GM12878 (cell line): ENCODE data around the gene SPTBN2. TPM values are rescaled to one million over a fixed set of nuclear protein-coding genes. Genes with fewer than 3 reads are reported as not detected.

Source experiments
- ATAC-seq: fragments of 200-7000 bp; cut with Tn5 transposase; 3 replicates; pipeline ENCODE4 v1.9.1; 2020; ENCODE audit warnings: mild to moderate bottlenecking, moderate library complexity
- BruUV-seq: library from RNA; stranded (reverse); fragments of 400-500 nt; replicated peaks from 2 replicates; lab custom pipeline; 2021; lab: Mats Ljungman, UMichigan
- CTCF ChIA-PET: fragments of 300-600 bp; sonication (Branson Sonifier 250); formaldehyde crosslinking; extraction: SDS; loops from one replicate; lab custom pipeline; 2021; ENCODE audit warnings: inconsistent platforms; lab: Yijun Ruan, JAX
- POLR2A ChIA-PET: fragments of 350-600 bp; formaldehyde crosslinking; extraction: SDS; loops from one replicate; lab custom pipeline; 2021; ENCODE audit warnings: inconsistent platforms; lab: Charles Lee
- RAD21 ChIA-PET: fragments of 300-600 bp; sonication (Branson Sonifier 250); formaldehyde crosslinking; loops from one replicate; lab custom pipeline; 2023; ENCODE audit warnings: antibody characterized with exemption; ENCODE audit not compliant: unreplicated experiment; lab: Charles Lee
- SMC1A ChIA-PET: fragments of 300-600 bp; sonication (Branson Sonifier 250); formaldehyde crosslinking; loops from one replicate; lab custom pipeline; 2023; ENCODE audit not compliant: unreplicated experiment, uncharacterized antibody; lab: Charles Lee
- DNase-seq: peaks from one replicate; pipeline ENCODE4 v3.0.0-alpha.2; 2011; ENCODE audit warnings: low read depth, low spot score
- FAIRE-seq: peaks from 3 replicates; lab custom pipeline; 2011; peaks lifted over from hg19 to GRCh38; lab: Jason Lieb, UNC
- H2AFZ ChIP-seq: 2 replicates; pipeline ENCODE4 v1.6.0; 2011; ENCODE audit warnings: low read depth, low read length, control low read depth; ENCODE audit not compliant: control insufficient read depth
- H3K27ac ChIP-seq: 2 replicates; pipeline ENCODE4 v1.5.1; 2011; ENCODE audit warnings: control low read depth; ENCODE audit not compliant: control insufficient read depth, insufficient read depth
- H3K27me3 ChIP-seq, 2 experiments: replicated peaks in 1 of 2; 2 replicates each; pipeline versions ENCODE4 v1.6.0 to v1.6.1; 2011; ENCODE audit warnings: low read length in 1 of 2; ENCODE audit not compliant: control insufficient read depth in 2 of 2, insufficient read depth in 2 of 2
- H3K36me3 ChIP-seq, 2 experiments: 2 replicates each; pipeline ENCODE4 v1.5.1; 2011; ENCODE audit warnings: low read length in 1 of 2; ENCODE audit not compliant: control insufficient read depth in 2 of 2, insufficient read depth in 2 of 2
- H3K4me1 ChIP-seq: 2 replicates; pipeline ENCODE4 v1.6.1; 2011; ENCODE audit warnings: mild to moderate bottlenecking, low read length, moderate library complexity, mixed read lengths; ENCODE audit not compliant: control insufficient read depth, insufficient read depth
- H3K4me2 ChIP-seq: 2 replicates; pipeline ENCODE4 v1.6.0; 2011; ENCODE audit warnings: control low read depth; ENCODE audit not compliant: control insufficient read depth, insufficient read depth
- H3K4me3 ChIP-seq: fragments of 200-600 bp; sonication (generic); 2 replicates; pipeline ENCODE4 v1.5.1; 2016
- H3K79me2 ChIP-seq: 2 replicates; pipeline ENCODE4 v1.6.0; 2011; ENCODE audit warnings: low read length; ENCODE audit not compliant: control insufficient read depth, insufficient read depth
- H3K9ac ChIP-seq: 2 replicates; pipeline ENCODE4 v1.8.0; 2011; ENCODE audit warnings: low read length, control low read depth, mixed read lengths; ENCODE audit not compliant: control insufficient read depth, insufficient read depth
- H3K9me3 ChIP-seq: replicated peaks from 3 replicates; pipeline ENCODE4 v1.5.1; 2011; ENCODE audit warnings: mild to moderate bottlenecking, low read length; ENCODE audit not compliant: control insufficient read depth, insufficient read depth
- H4K20me1 ChIP-seq: 2 replicates; pipeline ENCODE4 v1.6.0; 2011; ENCODE audit not compliant: control insufficient read depth, insufficient read depth
- BHLHE40 ChIP-seq, 2 experiments: fragments of 450-650 bp in 1 of 2; IDR thresholded peaks; 2 replicates each; pipeline ENCODE4 v1.6.1; 2011 to 2017; ENCODE audit warnings: low read depth in 2 of 2, borderline replicate concordance in 1 of 2, improper control_type of control experiment in 1 of 2, low read length in 1 of 2, mild to moderate bottlenecking in 1 of 2
- IRF4 ChIP-seq: IDR thresholded peaks from 2 replicates; pipeline ENCODE4 v1.6.1; 2011; ENCODE audit warnings: low read depth, low read length
- IRF5 ChIP-seq: fragments of 450-650 bp; IDR thresholded peaks from 2 replicates; pipeline ENCODE4 v1.6.1; 2017; ENCODE audit warnings: borderline replicate concordance
- MYC ChIP-seq: IDR thresholded peaks from 2 replicates; pipeline ENCODE4 v1.6.1; 2011; ENCODE audit warnings: mild to moderate bottlenecking, low read length, moderate library complexity, inconsistent platforms; ENCODE audit not compliant: insufficient read depth, insufficient replicate concordance, insufficient read length, severe bottlenecking
- NR2F1 ChIP-seq: fragments of 450-650 bp; conservative IDR thresholded peaks from 2 replicates; pipeline ENCODE4 v1.6.1; 2017; ENCODE audit warnings: mild to moderate bottlenecking
- RBBP5 ChIP-seq: fragments of 200-600 bp; sonication (generic); conservative IDR thresholded peaks from 2 replicates; pipeline ENCODE4 v1.6.1; 2016
- SPI1 ChIP-seq: IDR thresholded peaks from 2 replicates; pipeline ENCODE4 v1.6.1; 2011; ENCODE audit warnings: low read depth, mild to moderate bottlenecking, low read length, moderate library complexity, borderline replicate concordance; ENCODE audit not compliant: insufficient read depth
- STAT1 ChIP-seq: fragments of 450-650 bp; conservative IDR thresholded peaks from 2 replicates; pipeline ENCODE4 v1.6.1; 2014; ENCODE audit warnings: antibody characterized with exemption, mild to moderate bottlenecking
- TCF12 ChIP-seq: IDR thresholded peaks from 2 replicates; pipeline ENCODE4 v1.6.1; 2011; ENCODE audit warnings: low read depth, mild to moderate bottlenecking, low read length
- ZBED1 ChIP-seq: IDR thresholded peaks from 2 replicates; pipeline ENCODE4 v1.6.1; 2016; ENCODE audit warnings: borderline replicate concordance
- ZBTB33 ChIP-seq: fragments of 450-650 bp; IDR thresholded peaks from 2 replicates; pipeline ENCODE4 v1.6.1; 2017; ENCODE audit warnings: mild to moderate bottlenecking
- WGBS: methylation state at CpG from one replicate; pipeline ENCODE4 v1.1.6; 2016; ENCODE audit warnings: low lambda C conversion rate; ENCODE audit not compliant: insufficient replicate concordance, insufficient coverage; ENCODE audit errors: missing lambda C conversion rate; 5-methylcytosine and 5-hydroxymethylcytosine counted together
- in situ Hi-C: fragments of 300-500 bp; cut with MboI; formaldehyde crosslinking; loops from 9 replicates; pipeline ENCODE4 v1.14.3; 2018; ENCODE audit warnings: mixed read lengths
- intact Hi-C: fragments of 100-400 bp; cut with micrococcal nuclease; formaldehyde crosslinking; loops from one replicate; pipeline ENCODE4 v1.14.2; 2022; ENCODE audit not compliant: unreplicated experiment
- polyA plus RNA-seq, 11 experiments: library from polyadenylated mRNA; depleted of rRNA in 4 of 11; unstranded in 6 of 11; stranded (reverse) in 5 of 11; fragments of >200 nt; fragmentation: Nextera tagmentation in 4 of 11; fragmentation: Illumina TruSeq in 1 of 11; extraction: Ambion mirVana in 4 of 11; extraction: Trizol in 1 of 11; gene quantifications; 1 replicate in 1 of 11; 2 replicates in 10 of 11; pipeline versions ENCODE4 v1.2.1 to v1.2.3, GENCODE V29; 2011 to 2016; ENCODE audit warnings: inconsistent platforms in 2 of 11, missing spikeins in 2 of 11, low read depth in 1 of 11
- total RNA-seq, 4 experiments: library from RNA; depleted of rRNA in 3 of 4; stranded (reverse); fragments of >200 nt in 3 of 4; fragmentation: Illumina TruSeq in 1 of 4; extraction: Trizol in 1 of 4; gene quantifications; 2 replicates each; pipeline versions ENCODE4 v1.2.1 to v1.2.3, GENCODE V29; 2013 to 2021
- TF ChIP-seq, protein P1 (sequence below): fragments of 450-650 bp; IDR thresholded peaks from 2 replicates; pipeline ENCODE4 v1.6.1; 2014; ENCODE audit warnings: mild to moderate bottlenecking
- TF ChIP-seq, protein P2 (sequence below): fragments of 450-650 bp; IDR thresholded peaks from 2 replicates; pipeline ENCODE4 v1.6.1; 2017; ENCODE audit warnings: antibody characterized with exemption, mild to moderate bottlenecking, moderate library complexity
- TF ChIP-seq, protein P3 (sequence below): IDR thresholded peaks from 2 replicates; pipeline ENCODE4 v1.6.1; 2012; ENCODE audit warnings: low read depth, low read length, improper control_type of control experiment

SPTBN2 gene
- total and polyA plus RNA-seq, 10 of the 15 experiments (the other 5 are each of a cell fraction or from before 2014, with no cell fraction given) = 0.38 to 1.0 (median 0.69) TPM; not detected in 5

DNA sequence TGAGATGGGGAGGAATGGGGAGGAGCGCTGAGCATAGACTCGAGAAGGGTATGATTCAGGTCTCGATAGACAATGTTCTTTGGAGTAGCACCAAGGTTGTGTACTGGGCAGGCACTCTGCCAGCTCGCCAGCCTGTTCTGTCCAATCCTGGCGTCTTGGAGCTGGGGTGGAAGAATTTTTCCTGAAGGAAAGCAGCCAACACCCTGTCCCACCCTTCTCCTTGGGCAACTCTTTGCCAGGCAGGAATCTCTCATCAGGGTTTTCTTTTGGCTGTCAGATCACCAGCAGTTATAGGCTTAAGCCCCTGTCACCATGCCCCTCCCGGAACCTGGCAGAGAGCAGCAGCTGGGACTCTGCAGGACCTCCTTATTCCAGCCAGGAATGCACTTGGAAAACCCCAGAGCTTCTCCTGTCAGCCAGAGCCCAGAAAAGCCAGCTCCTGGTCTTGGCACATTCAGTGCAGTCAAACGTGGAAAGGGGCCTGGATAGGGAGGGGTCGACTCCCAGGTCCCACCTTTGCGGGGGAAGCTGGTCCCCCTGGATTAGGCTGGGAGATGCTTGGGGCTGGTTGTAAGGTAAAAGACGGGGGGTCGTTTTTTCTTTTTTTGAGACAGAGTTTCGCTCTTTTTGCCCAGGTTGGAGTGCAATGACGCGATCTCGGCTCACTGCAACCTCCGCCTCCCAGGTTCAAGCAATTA, 14.4 kb upstream of the SPTBN2 start (continued):
- TF ChIP-seq, protein P1, sequence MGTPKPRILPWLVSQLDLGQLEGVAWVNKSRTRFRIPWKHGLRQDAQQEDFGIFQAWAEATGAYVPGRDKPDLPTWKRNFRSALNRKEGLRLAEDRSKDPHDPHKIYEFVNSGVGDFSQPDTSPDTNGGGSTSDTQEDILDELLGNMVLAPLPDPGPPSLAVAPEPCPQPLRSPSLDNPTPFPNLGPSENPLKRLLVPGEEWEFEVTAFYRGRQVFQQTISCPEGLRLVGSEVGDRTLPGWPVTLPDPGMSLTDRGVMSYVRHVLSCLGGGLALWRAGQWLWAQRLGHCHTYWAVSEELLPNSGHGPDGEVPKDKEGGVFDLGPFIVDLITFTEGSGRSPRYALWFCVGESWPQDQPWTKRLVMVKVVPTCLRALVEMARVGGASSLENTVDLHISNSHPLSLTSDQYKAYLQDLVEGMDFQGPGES = no peak
- TF ChIP-seq MYC (no peak), BHLHE40 (IDR thresholded peaks at IDR 0.05; ENCODE audit: borderline replicate concordance in 1 of 2, low read depth in 2 of 2, low read length in 1 of 2) (no peak), IRF5 (no peak), STAT1 (no peak), TCF12 (no peak), IRF4 (no peak)

DNA sequence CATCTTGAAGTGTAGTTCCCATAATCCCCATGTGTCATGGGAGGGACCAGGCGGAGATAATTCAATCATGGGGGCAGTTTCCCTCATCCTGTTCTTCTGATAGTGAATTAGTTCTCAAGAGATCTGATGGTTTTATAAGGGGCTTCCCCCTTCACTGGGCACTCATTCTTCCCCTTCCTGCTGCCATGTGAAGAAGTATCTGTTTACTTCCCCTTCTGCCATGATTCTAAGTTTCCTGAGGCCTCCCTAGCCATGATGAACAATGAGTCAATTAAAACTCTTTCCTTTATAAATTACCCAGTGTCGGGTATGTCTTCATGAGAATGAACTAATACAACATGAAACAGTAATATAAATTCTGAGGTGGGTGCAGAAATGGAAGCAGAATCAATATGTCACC, 12.1 kb upstream of the SPTBN2 start:
- no peaks in the 10 kb centered on the region for H4K20me1 ChIP-seq
- no peaks in the 10 kb centered on the region for H3K36me3 ChIP-seq
- peaks cover 1% of the 10 kb centered on the region; the same call in 2 of the 3 replicates for H3K9me3 ChIP-seq
- SMC1A ChIA-PET = no interaction called here
- no peak overlapping the region for H3K4me2 ChIP-seq
- no peaks in the 10 kb centered on the region; a peak in 1 of 4 replicates for H3K27me3 ChIP-seq
- RAD21 ChIA-PET = no interaction called here
- in situ Hi-C loops = no loop called here
- no peak overlapping the region for H3K4me3 ChIP-seq
- no peak overlapping the region for H3K27ac ChIP-seq
- intact Hi-C loops = no loop called here
- no peak overlapping the region for H3K9ac ChIP-seq
- BruUV-seq = no TSS peak
- DNase-seq (no peak), ATAC-seq (no peak), FAIRE-seq (no peak)
- no peaks in the 10 kb centered on the region for H3K4me1 ChIP-seq
- POLR2A ChIA-PET = no interaction called here
- H2AFZ ChIP-seq = no peak overlapping the region
- H3K79me2 ChIP-seq = no peaks in the 10 kb centered on the region
- CTCF ChIA-PET = no interaction called here
- WGBS = 95% methylated on average over 2 of the region's 2 CpGs
- TF ChIP-seq ZBTB33 (no peak), STAT1 (no peak), NR2F1 (no peak), ZBED1 (no peak), RBBP5 (no peak), SPI1 (no peak)
- TF ChIP-seq, protein P2, sequence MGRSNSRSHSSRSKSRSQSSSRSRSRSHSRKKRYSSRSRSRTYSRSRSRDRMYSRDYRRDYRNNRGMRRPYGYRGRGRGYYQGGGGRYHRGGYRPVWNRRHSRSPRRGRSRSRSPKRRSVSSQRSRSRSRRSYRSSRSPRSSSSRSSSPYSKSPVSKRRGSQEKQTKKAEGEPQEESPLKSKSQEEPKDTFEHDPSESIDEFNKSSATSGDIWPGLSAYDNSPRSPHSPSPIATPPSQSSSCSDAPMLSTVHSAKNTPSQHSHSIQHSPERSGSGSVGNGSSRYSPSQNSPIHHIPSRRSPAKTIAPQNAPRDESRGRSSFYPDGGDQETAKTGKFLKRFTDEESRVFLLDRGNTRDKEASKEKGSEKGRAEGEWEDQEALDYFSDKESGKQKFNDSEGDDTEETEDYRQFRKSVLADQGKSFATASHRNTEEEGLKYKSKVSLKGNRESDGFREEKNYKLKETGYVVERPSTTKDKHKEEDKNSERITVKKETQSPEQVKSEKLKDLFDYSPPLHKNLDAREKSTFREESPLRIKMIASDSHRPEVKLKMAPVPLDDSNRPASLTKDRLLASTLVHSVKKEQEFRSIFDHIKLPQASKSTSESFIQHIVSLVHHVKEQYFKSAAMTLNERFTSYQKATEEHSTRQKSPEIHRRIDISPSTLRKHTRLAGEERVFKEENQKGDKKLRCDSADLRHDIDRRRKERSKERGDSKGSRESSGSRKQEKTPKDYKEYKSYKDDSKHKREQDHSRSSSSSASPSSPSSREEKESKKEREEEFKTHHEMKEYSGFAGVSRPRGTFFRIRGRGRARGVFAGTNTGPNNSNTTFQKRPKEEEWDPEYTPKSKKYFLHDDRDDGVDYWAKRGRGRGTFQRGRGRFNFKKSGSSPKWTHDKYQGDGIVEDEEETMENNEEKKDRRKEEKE = no peak
- TF ChIP-seq, protein P3, sequence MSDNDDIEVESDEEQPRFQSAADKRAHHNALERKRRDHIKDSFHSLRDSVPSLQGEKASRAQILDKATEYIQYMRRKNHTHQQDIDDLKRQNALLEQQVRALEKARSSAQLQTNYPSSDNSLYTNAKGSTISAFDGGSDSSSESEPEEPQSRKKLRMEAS = no peak
